Spleen (tissue), 11 donors: Measurements from ENCODE around the gene TRIM29. TPM values are rescaled to one million over a fixed set of nuclear protein-coding genes. Genes with fewer than 3 reads are reported as not detected.
A peak's percentile ranks its signal among the peaks of the same experiment; 100 is the strongest.

Experiments used
- DNase-seq: peaks from one replicate; pipeline ENCODE4 v3.0.0-alpha.2; 2020
- H3K27ac ChIP-seq, 8 donors: fragments of 200-600 bp; sonication (generic) in 7 of 8; 1 replicate in 4 of 8; 2 replicates in 4 of 8; pipeline versions ENCODE4 v1.5.0 to v1.8.0; 2016 to 2021; ENCODE audit warnings: inconsistent platforms in 4 of 8, mild to moderate bottlenecking in 4 of 8, moderate library complexity in 1 of 8
- H3K27me3 ChIP-seq, 7 donors: fragments of 200-600 bp; sonication (generic) in 6 of 7; replicated peaks in 1 of 7; 1 replicate in 4 of 7; 2 replicates in 3 of 7; pipeline versions ENCODE4 v1.5.0 to v1.8.0; 2016 to 2021; ENCODE audit warnings: inconsistent platforms in 3 of 7, mild to moderate bottlenecking in 1 of 7
- H3K36me3 ChIP-seq, 6 donors: fragments of 200-600 bp; sonication (generic) in 5 of 6; 1 replicate in 4 of 6; 2 replicates in 2 of 6; pipeline versions ENCODE4 v1.5.0 to v1.8.0; 2016 to 2021; ENCODE audit warnings: inconsistent platforms in 2 of 6
- H3K4me1 ChIP-seq, 6 donors: fragments of 200-600 bp; sonication (generic) in 5 of 6; 1 replicate in 3 of 6; 2 replicates in 3 of 6; pipeline versions ENCODE4 v1.5.0 to v1.8.0; 2016 to 2021; ENCODE audit warnings: inconsistent platforms in 3 of 6
- H3K4me3 ChIP-seq, 8 donors: fragments of 200-600 bp; sonication (generic) in 7 of 8; 1 replicate in 4 of 8; 2 replicates in 4 of 8; pipeline versions ENCODE4 v1.5.0 to v1.8.0; 2016 to 2021; ENCODE audit warnings: inconsistent platforms in 4 of 8, mild to moderate bottlenecking in 4 of 8, moderate library complexity in 2 of 8
- H3K9me3 ChIP-seq, 8 donors: fragments of 200-600 bp; sonication (generic) in 7 of 8; 1 replicate in 4 of 8; 2 replicates in 4 of 8; pipeline versions ENCODE4 v1.5.0 to v1.8.0; 2016 to 2021; ENCODE audit warnings: inconsistent platforms in 4 of 8
- CTCF ChIP-seq, 11 experiments: fragments of 200-600 bp in 7 of 11; fragments of 450-650 bp in 4 of 11; sonication (generic) in 4 of 11; IDR thresholded peaks in 8 of 11; conservative IDR thresholded peaks in 3 of 11; 1 replicate in 7 of 11; 2 replicates in 4 of 11; pipeline versions ENCODE4 v1.4.0 to v1.8.0; 2016 to 2021; ENCODE audit warnings: antibody characterized with exemption in 11 of 11, inconsistent platforms in 4 of 11, mild to moderate bottlenecking in 1 of 11
- POLR2A ChIP-seq, 3 donors: fragments of 450-650 bp; IDR thresholded peaks; one replicate each; pipeline ENCODE4 v1.5.1; 2017; ENCODE audit warnings: antibody characterized with exemption in 3 of 3, mild to moderate bottlenecking in 1 of 3
- POLR2AphosphoS5 ChIP-seq, 3 donors: sonication (generic); formaldehyde crosslinking; IDR thresholded peaks; one replicate each; pipeline ENCODE4 v1.5.1; 2017; ENCODE audit warnings: antibody characterized with exemption in 3 of 3
- WGBS, 5 donors: extraction: QIAGEN DNeasy Blood & Tissue Kit in 3 of 5; methylation state at CpG; one replicate each; pipeline versions ENCODE4 v1.1.5 to v1.1.7; 2013 to 2018; 5-methylcytosine and 5-hydroxymethylcytosine counted together
- intact Hi-C: fragments of 100-400 bp; cut with DNase I; formaldehyde crosslinking; loops from one replicate; pipeline ENCODE4 v1.15.0; 2023; ENCODE audit warnings: low total_unique reads
- polyA plus RNA-seq, 3 donors: library from polyadenylated mRNA; stranded (reverse); fragments of 200-250 nt; gene quantifications; one replicate each; pipeline ENCODE4 v1.2.1, GENCODE V29; 2013
- total RNA-seq, 7 donors: library from RNA; depleted of rRNA in 3 of 7; stranded (reverse); fragments of >200 nt in 3 of 7; fragmentation: NEBNext Ultra II Directional in 4 of 7; extraction: Animal tissue kit (Norgen Biotek cat#: 25700) in 4 of 7; gene quantifications; one replicate each; pipeline versions ENCODE4 v1.1.0 to v1.2.1, GENCODE V29; 2016 to 2021
- donor health status: healthy with polysubstance abuse.
- donor health status: DM: no; HTN: no; CAD: no; lungs with moderate emphysema.
- donor health status: DM: no; HTN: no; CAD: no.
- donor health status: Bipolar disorder and iron deficiency.
- donor health status: healthy.
- donor health status: DM: no; HTN: no; CAD: no.
- donor health status: DM: yes; HTN: yes; CAD: no.

The TRIM29 gene
- total and polyA plus RNA-seq, 10 donors, result 0.03 to 2.0 (median 0.72) TPM; not detected in 4

DNA sequence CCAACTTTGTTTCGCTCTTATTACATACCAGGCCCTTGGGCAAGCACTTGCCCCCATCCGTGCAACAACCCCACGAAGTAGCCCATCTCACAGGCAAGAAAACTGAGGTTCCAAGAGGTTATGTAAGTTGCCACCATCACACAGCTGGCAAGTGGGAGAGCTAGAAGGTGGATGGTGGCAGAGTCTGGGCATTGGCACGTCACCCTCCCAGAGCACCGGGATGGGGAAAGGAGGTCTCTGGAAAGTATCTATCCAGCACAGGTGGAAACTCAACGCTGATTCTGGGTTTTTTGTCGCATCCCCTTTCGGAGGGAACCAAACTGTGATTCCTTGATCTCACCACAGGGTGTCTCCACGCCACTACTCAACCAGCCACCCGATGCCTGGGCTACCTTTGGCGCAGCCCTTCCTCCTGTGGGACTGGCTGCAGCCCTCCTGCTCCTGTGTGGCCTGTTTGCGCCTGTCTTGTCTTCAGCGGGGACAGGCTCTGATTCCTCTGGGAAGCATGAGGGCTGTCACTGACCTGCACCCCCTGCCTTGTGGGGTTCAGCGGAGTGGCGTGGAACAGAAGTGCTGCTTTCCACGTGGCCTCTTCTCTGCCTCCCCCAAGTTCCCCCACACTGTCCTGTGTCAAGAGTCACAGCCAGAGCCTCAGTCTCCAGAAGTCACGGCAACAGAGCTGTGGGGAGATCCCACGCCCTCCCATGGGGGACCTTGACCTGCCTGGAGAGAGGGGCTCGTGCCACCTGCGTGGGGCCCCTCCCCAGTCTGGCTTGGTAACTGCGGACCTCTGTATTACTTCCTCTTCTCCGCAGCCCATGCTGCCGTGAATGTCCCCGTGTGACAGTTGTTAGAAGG, 34.4 kb upstream of the TRIM29 start:
- H3K9me3 ChIP-seq, result no peaks in the 10 kb centered on the region
- H3K27me3 ChIP-seq, result peaks cover 0 to 75% (median 26%) of the 10 kb centered on the region in 7 donors
- 12 to 16% (median 15%) methylated on average over 20 to 24 of the region's 24 CpGs for WGBS, 5 donors
- DNase-seq, result no peak
- H3K4me3 ChIP-seq, result no peak overlapping the region
- H3K36me3 ChIP-seq, result no peaks in the 10 kb centered on the region
- peaks cover 3 to 31% (median 23%) of the 10 kb centered on the region in 6 donors for H3K4me1 ChIP-seq
- TF ChIP-seq POLR2A (IDR thresholded peaks at IDR 0.05) (no peak), POLR2AphosphoS5 (IDR thresholded peaks at IDR 0.05) (peak in 1 of 3 donors; percentile 49), CTCF (IDR thresholded peaks at IDR 0.05 in 8 of 11, conservative IDR thresholded peaks at IDR 0.05 in 3 of 11) (peak; percentile 62 to 87 (median 77))
- intact Hi-C loops, result loop anchor here (2.0 to 5.0 kb wide), 2 partner anchors 57 to 130 kb away; no protein-coding TSS in a partner anchor
- no peak overlapping the region for H3K27ac ChIP-seq

- no peak for DNase-seq
- Histone ChIP-seq H3K27ac (no peak overlapping the region), H3K27me3 (peaks cover 0 to 84% (median 26%) of the 10 kb centered on the region in 7 donors), H3K4me3 (no peak overlapping the region), H3K36me3 (no peaks in the 10 kb centered on the region), H3K4me1 (peaks cover 3 to 31% (median 23%) of the 10 kb centered on the region in 6 donors), H3K9me3 (peaks cover 0 to 6% (median under 1%) of the 10 kb centered on the region in 8 donors)
- TF ChIP-seq POLR2AphosphoS5 (IDR thresholded peaks at IDR 0.05), result no peak
- TF ChIP-seq POLR2A (IDR thresholded peaks at IDR 0.05), result no peak
- TF ChIP-seq CTCF (IDR thresholded peaks at IDR 0.05 in 8 of 11, conservative IDR thresholded peaks at IDR 0.05 in 3 of 11), result no peak
- intact Hi-C loops, result loop anchor here (5.0 kb wide), 1 partner anchor 132 kb away; no protein-coding TSS in a partner anchor
- WGBS, 5 donors, result 82 to 95% (median 90%) methylated on average over 6 to 12 of the region's 12 CpGs
Measured at GRCh38 chr11:120170741-120171261, 32.9 kb upstream of the TRIM29 start.

- WGBS, 5 donors, result 46 to 71% (median 65%) methylated on average over 23 to 27 of the region's 27 CpGs
- no peak for DNase-seq
- intact Hi-C loops, result loop anchor here (5.0 kb wide), 1 partner anchor 132 kb away; no protein-coding TSS in a partner anchor
- H3K9me3 ChIP-seq, result peaks cover 0 to 12% (median 5%) of the 10 kb centered on the region in 8 donors
- no peaks in the 10 kb centered on the region for H3K36me3 ChIP-seq
- TF ChIP-seq POLR2A (IDR thresholded peaks at IDR 0.05) (no peak), POLR2AphosphoS5 (IDR thresholded peaks at IDR 0.05) (no peak), CTCF (IDR thresholded peaks at IDR 0.05 in 8 of 11, conservative IDR thresholded peaks at IDR 0.05 in 3 of 11) (no peak)
- peaks cover 0 to 86% (median 26%) of the 10 kb centered on the region in 7 donors for H3K27me3 ChIP-seq
- peak overlapping the region in 6 of 8 donors; percentile 46 to 78 (median 76) for H3K27ac ChIP-seq
- H3K4me1 ChIP-seq, result peaks cover 3 to 31% (median 23%) of the 10 kb centered on the region in 6 donors
- peak overlapping the region in 3 of 8 donors; percentile 42 to 66 (median 46) for H3K4me3 ChIP-seq
Measured at GRCh38 chr11:120169981-120170698, 32.2 kb upstream of the TRIM29 start.
